Suprapubic skin (tissue), 4 donors: ENCODE measurements around the gene MCC.

Source experiments
- CTCF ChIP-seq, 2 donors: fragments of 200-600 bp in 1 of 2; fragments of 450-650 bp in 1 of 2; sonication (generic) in 1 of 2; IDR thresholded peaks; one replicate each; pipeline ENCODE4 v1.5.1; 2016 to 2019; ENCODE audit warnings: antibody characterized with exemption in 2 of 2, mild to moderate bottlenecking in 1 of 2, moderate library complexity in 1 of 2
- EP300 ChIP-seq: sonication (generic); formaldehyde crosslinking; IDR thresholded peaks from one replicate; pipeline ENCODE4 v1.6.1; 2017; ENCODE audit warnings: antibody characterized with exemption
- POLR2A ChIP-seq, 2 donors: fragments of 450-650 bp; IDR thresholded peaks; one replicate each; pipeline ENCODE4 v1.6.1; 2017; ENCODE audit warnings: antibody characterized with exemption in 2 of 2, mild to moderate bottlenecking in 2 of 2, moderate library complexity in 2 of 2
- POLR2AphosphoS5 ChIP-seq, 3 donors: sonication (generic); formaldehyde crosslinking; IDR thresholded peaks; one replicate each; pipeline ENCODE4 v1.6.1; 2017; ENCODE audit warnings: antibody characterized with exemption in 3 of 3

- peak; percentile 47 to 83 for TF ChIP-seq CTCF (IDR thresholded peaks at IDR 0.05)
- TF ChIP-seq EP300: no peak
- TF ChIP-seq POLR2AphosphoS5 (IDR thresholded peaks at IDR 0.05): no peak
- no peak for TF ChIP-seq POLR2A (IDR thresholded peaks at IDR 0.05)
These were observed 492.3 kb downstream of the MCC start for GRCh38 chr5:112995764-112996618.
